A549 treated with RU486 at 1 μM for 4 hours (cell line): ENCODE data around the gene KCNIP2. TPM values are rescaled to one million over a fixed set of nuclear protein-coding genes. Genes with fewer than 3 reads are reported as not detected.

Experiments used
- total RNA-seq: library from RNA; stranded (reverse); fragments of 200-300 nt; extraction: Qiagen RNA extraction; gene quantifications from 5 replicates; pipeline ENCODE4 v1.2.3, GENCODE V29; 2022; ENCODE audit warnings: low read depth

The KCNIP2 gene
- 0.54 to 1.2 TPM (median 0.73 TPM) in 5 replicates for total RNA-seq

GRCh38 chr10:101843032-101844021, at the start of gene KCNIP2:
TSS of gene KCNIP2 (minus strand) at chr10:101843800. CDS start at chr10:101843568, 232 bp downstream.

GRCh38 chr10:101818119-101818871, 25.3 kb downstream of the KCNIP2 start, which contains the start of gene OGA:
TSS of gene OGA (minus strand) at chr10:101818444. CDS start at chr10:101818022, 422 bp downstream.

GRCh38 chr10:101782811-101783735, 60.5 kb downstream of the KCNIP2 start, which contains the start of gene NPM3:
TSS of gene NPM3 (minus strand) at chr10:101783446. CDS start at chr10:101783390, 56 bp downstream.

Other genes starting within 250 kb of the KCNIP2 start
- 16.3 to 23.7 TPM (median 22.4 TPM) in 5 replicates for gene FBXW4, start 148.6 kb downstream of the KCNIP2 start, total RNA-seq
- 0.22 TPM in 1 of 5 replicates, not detected in the others for gene FGF8, start 67.7 kb downstream of the KCNIP2 start, total RNA-seq
- gene NPM3, start 60.4 kb downstream of the KCNIP2 start, total RNA-seq: 104 to 134 TPM (median 118 TPM) in 5 replicates
- gene OGA, start 25.4 kb downstream of the KCNIP2 start, total RNA-seq: 54.8 to 76.3 TPM (median 67.3 TPM) in 5 replicates
- 10.3 to 13.2 TPM (median 12.2 TPM) in 5 replicates for gene ARMH3, start 212.4 kb upstream of the KCNIP2 start, total RNA-seq
- gene HPS6, start 221.5 kb upstream of the KCNIP2 start, total RNA-seq: 25.0 to 40.1 TPM (median 33.9 TPM) in 5 replicates